NOMO-1 treated with DMSO at 0.1 percent for 48 hours (cell line): ENCODE results near the gene PTMS.

Source experiments
- DNase-seq: peaks from one replicate; lab custom pipeline; 2025; ENCODE audit not compliant: unreplicated experiment; lab: John Stamatoyannopoulos, UW

Gene PTMS

DNA sequence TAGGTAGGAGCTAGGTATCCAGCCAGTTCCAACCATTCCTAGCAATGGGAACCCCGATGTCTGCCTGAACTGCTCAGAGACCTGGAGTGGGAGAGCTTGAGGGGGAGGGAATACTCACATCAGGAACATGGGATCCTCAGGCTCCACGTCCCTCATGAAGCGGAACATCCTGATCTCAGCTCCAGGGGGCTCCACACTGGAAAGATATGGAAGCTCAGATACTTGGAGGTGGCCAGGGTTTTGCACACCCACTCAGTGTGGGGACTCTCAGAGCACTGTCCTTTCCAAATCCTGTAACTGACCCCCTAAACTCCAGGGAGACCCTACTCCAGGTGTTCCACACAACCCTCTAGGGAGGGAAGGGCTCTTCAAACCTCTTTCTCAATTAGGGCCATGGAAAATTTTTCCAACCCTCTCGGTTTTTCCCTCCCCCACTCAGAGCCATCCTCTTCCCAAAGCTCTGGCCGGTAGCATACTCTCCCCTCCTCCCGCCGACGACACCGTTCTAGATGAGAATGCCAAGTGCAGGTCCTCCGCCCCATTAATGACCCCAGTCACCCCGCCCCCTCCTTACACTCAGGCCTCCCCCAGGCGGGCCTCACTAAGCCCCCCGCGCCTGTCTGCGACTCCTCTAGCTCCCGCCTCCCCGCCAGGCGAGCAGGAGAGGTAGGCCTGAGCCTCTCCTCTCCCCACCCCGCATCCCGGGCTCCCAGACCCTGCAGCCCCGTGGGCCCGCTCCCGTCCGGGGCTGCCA, 13.8 kb upstream of the PTMS start:
- DNase-seq, result no peak

DNA sequence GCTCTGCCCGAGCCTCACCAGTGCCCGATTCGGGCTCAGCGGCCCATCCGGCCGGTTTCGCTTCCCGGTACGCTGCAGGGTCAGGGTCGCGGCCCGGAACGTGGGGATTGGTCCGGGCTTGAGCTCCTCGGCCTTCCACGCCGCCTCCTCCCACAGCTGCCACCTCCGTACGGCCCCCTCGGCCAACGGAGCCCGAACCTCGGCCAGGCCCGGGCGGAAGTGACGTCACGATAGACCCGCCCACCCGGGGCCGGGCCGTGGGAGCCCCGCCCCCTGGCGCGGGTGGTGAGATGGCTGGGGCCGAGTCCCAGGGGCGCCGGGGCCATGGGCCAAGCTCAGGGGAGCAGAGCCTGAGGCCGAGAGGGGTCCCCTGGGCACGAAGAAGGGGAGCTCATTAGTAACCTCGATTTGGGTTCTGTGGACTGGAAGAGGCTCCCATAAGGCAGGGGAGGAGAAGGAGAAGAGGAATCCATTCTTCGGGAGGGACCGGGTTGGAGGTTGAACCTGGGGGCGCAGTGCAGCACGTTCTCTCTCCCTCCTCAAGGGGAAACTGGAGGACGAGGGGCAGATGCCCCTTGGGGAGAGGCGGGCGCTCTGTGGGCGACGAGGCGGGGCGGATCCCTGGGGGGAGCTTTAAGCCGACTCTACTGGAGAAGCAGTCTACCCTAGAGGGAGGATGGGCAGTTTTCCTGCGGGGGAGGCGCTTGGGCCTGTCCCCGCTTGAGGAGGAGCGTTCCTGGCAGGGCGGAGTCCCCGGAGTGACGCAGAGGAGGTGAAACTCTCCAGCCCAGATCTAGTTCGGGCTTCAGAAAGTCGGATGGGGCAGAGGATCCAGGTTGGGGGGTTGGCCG, 13.0 kb upstream of the PTMS start, which contains the start of gene MLF2:
Gene MLF2, minus strand, starts transcription at position 221 of the 851 bp plus-strand sequence. CDS start 807 bp downstream, outside the sequence.
- DNase-seq, result peak; percentile 97

DNA sequence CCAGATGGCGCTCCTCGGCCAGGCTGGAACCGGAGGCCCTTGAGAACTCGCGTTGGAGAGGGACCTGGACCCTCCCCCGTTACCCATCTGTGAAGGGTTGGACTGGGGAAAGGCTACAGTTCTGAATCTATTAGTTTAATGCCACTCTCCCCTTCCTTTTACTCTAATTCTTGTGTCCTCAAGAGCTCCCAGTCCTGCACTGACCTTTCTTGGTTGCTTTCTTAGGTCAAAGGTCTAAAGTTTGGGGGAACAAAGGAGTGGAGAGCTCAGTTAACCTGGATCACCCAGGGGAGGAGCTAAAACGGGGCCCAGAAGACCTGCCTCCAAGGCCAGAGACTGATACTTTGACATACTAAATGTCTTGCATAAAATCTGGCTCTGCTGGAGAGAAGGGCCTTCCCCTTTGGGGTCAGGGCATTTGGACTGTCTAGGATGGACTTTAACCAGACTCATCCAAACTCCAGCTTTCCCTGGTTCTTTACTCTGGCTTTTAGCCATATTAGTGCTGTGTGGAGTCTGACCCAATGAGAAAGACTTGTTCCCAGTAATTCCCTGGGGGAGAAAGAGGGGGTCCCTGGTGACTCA, 12.3 kb upstream of the PTMS start:
- DNase-seq, result no peak

DNA sequence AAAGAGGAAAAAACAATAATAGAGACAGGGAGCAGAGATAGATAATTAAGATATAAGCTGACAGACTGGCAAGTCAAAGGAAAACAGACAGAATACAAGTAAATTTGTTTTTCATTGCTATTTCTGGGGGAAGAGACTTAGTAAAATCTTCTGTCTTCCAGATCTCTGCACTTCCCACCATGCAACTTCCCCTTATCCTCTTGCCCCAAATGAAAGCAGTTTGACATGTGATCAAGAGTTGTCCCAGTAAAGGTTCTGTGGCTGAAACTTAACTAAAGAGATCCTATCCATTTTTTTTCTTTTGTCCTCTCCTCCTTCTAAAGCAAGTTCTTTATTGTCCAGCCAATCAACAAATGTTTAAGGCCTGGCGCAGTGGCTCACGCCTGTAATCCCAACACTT, 11.8 kb upstream of the PTMS start:
- DNase-seq, result no peak

DNA sequence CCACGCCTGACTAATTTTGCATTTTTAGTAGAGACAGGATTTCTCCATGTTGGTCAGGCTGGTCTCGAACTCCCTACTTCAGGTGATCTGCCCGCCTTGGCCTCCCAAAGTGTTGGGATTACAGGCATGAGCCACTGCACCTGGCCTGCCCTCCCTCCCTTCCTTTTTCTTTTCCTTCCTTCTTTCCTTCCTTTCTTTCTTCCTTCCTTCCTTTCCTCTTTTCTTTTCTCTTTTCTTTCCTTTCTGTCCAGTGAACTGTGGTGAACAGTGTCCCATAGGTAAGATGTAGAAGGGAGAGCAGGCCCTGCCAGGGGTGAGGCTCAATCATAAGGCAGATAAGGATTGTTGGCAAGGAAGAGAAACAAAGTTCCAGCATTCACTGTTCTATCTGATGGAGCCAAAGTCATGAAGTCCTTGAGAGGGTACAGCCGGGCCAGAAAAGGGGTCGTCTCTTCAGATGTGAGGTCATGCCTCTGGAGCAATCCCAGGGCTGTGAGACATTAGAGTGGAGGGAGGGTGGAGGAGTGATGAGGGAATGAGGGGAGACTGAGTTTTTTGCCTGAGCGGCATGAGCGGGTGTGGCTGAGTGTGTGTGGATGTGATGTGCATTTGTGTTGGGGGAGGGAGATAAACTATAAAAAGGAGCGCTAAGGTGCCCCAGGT, 9.0 kb upstream of the PTMS start:
- no peak for DNase-seq

DNA sequence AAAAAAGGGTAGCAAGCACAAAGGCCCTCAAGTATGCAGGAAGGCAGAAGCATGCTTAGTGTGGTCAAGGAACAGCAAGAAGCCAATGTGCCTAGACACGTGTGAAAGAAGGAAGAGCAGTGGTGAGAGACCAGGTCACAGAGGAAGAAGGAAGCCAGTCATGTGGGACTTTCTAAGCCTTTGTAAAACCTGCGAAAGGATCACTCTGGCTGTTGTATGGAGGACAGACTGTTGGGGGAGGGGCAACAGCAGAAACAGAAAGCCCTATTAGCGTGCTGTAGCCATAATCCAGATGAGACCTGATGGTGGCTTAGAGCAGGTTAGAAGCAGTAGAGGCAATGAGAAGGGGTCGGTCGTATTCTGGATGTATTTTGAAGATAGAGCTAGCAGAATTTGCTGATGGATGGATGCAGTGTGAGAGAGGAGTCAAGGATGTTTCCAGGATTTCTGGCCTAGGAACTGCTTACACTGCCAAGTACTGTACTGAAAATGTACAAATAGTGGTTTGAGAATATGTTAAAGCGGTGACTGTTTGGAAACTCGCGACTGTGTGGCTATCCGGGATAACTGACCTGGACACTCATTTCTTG, 7.6 kb upstream of the PTMS start:
- DNase-seq, result no peak

DNA sequence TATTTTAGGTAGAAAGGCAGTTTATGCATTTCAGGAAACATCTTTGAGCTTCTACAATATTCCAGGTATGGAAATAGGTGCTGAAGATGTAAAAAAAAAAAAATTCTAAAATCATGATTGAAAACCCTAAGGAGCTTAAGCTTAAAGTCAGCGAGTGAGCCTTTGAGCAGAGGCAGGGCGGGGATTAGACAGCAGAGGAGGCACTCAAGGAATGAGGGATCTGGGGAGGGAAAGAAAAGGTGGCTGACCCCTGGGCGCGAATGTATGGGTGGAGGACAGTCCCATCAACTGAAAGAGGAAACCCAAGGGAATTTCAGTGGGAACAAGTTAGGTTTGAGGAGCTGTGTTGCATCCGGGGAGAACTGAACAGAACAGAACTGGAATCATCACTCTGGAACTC, 6.4 kb upstream of the PTMS start:
- DNase-seq, result no peak

DNA sequence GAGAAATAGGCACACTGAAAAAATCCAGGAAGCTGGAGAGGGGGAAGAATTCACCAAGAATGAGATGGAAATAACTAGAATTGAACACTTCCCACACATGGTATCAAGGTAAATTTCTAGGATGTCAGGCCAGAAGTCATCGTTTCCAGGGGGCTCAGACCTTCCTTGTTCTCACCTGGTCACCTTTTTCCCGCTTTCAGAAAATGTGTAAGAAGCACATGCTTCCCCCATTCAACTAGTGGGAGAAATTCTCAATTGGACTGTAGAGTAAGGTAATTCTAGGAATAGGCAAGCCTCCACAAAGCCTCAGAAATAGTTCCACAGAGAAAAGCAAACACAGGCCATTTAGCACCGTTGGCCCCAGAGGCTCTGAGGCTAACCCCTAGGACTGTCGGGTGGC, 2.8 kb upstream of the PTMS start:
- DNase-seq, result no peak

DNA sequence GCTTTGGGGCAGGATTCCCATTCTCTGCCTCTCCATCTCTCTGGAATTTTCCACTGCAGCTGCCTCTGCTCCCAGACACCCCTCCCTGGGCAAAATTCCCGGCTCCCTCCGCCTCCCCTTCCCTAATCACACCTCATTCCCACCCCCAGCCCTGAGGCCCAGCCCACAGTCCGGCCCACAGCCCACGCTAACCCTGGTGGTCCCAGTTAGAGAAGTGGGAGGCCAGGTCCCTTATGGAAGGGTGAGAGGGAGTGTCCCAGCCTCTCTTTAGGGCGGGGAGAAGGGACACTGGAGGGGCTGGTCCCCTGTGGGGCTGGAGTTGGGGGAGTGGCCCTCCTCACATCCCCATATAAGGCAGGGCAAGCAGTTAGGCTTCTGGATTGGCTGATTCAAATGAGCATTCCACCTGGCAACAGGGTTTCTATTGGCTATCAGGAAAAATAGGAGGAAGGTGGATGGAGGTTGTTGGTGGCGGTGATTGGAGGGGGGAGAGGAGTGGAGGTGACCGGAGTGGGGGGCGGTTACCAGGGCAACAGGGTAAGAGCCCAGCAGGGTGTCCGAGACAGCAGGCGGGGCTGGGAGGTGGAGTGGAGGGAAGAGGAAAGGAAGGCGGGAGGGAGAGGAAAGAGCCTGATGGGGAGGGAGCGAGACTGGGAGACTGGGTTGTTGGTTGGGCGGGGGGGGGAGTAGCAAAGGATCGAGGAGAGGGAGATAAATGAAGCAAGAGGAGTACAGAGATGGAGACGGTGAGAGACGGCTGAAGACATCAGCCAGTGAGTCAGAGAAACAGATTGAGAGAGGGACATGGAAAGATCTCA, 1.9 kb upstream of the PTMS start:
- peak; percentile 90 for DNase-seq

DNA sequence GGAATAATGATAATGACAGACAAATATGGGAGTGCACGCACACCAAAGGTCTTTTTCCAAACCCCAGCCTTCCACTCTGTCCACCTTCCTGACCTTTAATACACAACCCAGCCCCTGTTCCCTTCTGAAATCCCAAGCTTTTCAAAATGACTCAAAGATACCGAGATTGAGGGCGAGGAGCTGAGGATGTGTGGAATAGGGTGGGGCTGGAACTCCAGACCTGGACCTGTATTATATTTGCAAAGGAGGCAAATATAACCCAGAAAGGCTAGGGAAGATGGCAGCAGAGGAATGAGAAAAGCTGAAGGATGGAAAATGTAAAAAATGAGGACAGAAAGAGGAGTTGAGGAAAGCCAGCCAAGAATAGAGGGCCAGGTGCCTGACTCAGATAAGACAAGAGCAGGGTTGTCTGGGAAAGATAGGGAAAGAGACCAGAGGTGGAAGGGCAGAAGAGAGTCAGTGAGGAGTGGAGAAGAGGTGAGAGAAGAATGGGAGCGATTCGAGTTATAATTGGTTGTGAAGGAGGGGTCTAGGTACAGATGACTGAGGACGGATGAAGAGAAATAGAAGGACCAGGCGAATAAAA, 1.0 kb upstream of the PTMS start:
- no peak for DNase-seq

DNA sequence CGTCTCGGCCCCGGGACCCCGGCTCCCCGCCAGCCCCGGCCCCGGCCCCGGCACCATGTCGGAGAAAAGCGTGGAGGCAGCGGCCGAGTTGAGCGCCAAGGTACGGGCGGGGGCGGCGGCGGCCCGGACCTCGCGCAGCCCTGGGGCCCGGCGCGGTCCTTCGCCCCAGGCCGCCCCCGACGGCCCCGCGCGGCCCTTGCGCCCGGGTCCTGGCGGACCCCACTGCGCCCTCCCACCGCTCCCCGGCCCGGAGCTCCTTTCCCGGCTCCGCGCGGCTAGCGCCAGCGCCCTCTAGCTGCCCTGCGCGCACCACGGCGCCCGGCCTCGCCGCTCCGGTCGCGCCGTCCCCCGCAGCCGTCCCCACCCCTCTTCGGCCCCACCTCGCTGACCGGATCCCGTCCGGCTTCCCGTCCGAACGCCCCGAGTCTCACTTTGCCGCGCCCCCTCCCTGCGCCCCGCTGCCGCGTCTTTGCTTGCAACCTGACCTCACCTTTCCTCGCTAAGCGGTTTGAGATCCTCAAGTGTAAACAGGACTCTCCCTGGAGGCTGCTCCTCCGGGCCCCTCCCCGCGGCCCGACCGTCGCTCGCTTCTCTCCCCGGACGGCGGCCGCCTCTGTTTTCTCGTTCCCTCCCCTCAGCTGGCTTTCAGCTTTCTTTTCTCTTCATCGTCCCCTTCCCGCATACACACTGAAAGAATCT, 637 bp downstream of the PTMS start:
- peak; percentile 35 for DNase-seq

DNA sequence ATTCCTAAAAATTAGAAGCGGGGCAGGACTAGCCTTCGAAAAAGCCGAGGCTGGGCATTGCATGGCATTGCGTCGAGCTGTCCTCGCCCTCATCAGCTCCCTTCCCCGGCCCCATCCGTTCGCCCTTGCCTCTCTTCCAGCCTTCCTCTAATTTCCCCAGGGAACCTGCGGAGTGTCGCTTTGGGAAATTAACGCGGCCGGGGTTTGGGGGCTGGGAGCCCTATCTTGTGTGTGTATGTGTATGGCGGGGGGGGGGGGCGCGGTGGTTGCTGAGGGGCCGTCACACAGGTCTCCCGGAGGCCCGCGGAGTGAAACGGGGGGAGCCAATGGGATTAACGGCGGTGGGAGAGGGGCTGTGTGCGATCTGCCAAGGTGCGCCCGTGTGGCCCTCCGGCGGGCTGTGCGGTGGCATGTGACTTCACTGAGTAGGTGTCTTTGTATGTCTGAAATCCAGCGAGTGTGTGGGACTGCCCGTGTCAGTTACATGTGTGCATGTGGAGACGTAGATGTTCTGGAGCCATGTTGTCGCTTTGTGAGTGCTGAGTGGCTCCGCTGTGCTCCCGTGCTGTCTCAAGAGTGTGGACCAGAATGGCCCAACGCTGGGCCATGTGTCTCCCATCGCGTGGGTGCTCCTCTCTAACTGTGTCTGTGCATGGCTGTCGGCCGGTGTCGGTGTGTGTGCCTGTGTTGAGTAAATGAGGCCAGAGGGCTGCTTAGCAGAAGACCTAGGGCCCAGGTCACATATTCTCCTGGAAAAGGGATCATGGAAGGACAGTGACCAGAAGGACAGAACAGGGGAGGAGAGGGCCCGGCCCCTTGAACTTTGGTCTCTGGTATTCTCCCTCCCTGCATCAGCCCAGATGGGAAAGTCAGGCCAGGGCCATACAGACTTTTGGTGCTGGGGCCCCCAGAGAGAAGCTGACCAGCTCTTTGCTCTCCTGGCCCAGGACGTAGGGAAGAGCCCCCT, 1.5 kb downstream of the PTMS start:
- DNase-seq, result no peak

DNA sequence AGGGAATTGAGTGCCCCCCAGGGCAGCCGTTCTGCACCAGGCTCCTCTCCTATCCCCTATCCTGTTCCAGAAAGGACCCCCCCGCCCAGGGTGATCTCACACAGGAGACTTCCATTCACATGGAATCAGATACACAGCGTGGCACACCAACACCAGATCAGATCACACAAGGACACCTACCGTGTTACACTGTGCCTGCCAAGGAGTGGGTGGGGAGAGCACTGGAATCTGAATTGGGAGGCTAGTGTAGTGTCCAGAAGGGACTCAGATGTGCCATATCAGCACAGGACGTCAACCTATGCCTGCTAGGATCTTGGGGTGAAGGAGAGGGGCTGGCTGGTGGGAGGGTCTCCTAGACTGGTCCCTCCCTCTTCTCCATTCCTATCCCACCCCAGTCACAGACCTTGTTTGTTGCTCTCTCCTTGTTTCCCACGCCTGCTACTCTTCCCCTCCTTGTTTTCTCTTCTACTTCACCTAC, 2.3 kb downstream of the PTMS start:
- DNase-seq, result no peak

DNA sequence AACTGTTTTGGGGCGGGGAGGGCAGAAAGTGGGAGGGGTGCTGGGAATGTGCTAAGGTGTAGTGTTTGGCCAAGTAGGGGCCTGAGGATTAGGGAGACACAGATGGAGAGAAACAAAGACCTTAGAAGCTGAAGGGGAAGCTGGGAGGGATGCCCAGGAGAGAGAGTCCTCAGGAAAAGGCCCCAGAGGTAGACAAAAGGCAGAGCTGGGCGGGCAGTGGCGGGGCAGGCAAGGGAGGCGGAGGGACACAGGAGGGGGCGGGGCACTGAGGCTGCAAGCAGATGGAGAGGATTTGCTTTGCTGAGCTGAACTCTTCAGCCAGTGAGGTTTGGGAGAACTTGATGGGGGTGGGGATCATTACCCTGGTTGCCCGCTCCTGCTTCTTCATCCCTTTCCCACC, 2.8 kb downstream of the PTMS start:
- no peak for DNase-seq

DNA sequence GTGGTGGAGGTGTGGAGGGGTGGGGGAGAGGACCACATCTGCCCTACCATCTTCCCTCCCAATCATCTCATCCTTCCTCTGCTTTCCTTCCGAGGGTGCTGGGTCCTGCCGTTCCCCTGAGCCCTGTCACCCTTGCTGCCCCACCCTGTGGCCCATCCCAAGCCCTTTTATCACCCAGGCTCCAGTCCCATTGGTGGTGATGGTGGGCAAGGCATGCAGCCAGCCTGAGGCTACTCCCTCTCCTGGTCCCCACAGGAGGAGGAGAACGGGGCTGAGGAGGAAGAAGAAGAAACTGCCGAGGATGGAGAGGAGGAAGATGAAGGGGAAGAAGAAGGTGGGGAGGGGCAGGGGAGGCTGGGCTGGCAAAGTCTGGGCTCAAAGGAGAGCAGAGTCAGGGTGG, 3.5 kb downstream of the PTMS start:
- DNase-seq, result no peak

DNA sequence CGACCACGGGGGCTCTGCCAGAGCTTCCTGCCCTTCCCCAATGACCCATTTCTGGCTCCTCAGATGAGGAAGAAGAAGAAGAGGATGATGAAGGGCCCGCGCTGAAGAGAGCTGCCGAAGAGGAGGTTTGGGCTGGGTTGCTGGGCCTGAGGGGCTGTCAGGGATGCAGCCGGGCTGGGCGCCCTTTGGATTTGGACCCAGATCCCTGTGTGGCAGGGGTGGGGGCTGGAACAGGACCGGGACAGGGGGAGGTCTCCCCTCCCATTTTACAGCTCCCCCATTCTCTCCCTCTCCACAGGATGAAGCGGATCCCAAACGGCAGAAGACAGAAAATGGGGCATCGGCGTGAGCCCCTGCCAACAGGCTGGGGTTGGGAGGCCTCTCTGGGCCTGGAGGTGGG, 3.9 kb downstream of the PTMS start:
- no peak for DNase-seq

DNA sequence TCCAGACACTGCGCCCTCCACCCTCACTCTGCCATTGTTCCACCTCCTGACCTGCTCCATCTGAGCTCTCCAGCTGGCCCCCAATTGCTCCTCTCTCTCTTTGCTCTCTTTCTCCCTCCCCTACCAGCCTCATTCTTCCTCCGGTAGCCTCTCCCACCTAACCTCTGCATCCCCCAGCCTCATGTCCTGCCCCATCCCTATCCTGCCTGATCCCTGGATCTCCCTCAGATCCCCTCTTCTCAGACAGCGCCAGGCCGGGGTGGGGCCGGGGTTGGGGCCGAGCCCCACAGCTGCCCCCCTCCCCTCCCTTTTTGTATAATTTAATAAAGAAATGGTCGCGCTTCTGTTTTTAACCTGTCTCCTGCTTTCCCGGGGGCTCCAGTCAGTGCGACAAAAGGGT, 4.4 kb downstream of the PTMS start:
- DNase-seq, result no peak

DNA sequence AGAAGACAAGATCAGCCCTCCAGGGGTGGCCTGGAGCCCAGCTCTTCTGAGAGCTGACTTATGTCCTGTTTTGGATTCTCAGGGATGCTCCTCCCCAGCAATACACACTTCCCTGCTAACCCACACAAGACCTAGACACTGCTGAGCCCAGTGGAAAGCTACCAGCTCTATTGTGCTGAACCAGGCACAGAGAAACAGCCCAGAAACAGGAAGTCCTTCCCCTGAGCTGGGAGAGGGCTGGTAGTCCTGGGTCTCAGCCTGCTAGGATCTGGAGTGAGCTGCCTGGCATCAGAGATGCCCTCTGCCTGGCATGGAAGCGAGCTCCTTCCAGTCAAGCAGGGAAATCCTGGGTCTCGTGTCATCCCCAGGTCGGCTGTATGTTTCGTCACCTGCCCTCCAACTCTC, 4.9 kb downstream of the PTMS start:
- DNase-seq, result no peak
